ENCODE measurements around the gene MAGI2.
"Not testable (repeated sequence)": the region's sequence is repeated elsewhere in the genome, so short reads cannot be mapped to it uniquely, and the experiment has no call there.

Gene MAGI2

GRCh38 chr7:79035858-79036257 is 417.6 kb downstream of the MAGI2 start:
- ATAC-seq, result no peak
- TF ChIP-seq ZC3H10 (CRISPR knock-in tag; IDR thresholded peaks at IDR 0.05), result no peak
- no peak for TF ChIP-seq OSR1 (CRISPR knock-in tag; IDR thresholded peaks at IDR 0.05)
- TF ChIP-seq ISL1 (CRISPR knock-in tag; IDR thresholded peaks at IDR 0.05), result no peak
- TF ChIP-seq CSDC2 (CRISPR knock-in tag; IDR thresholded peaks at IDR 0.05), result no peak
- no peak for TF ChIP-seq SNAI2 (CRISPR knock-in tag; IDR thresholded peaks at IDR 0.05)
- no peak for TF ChIP-seq ESRRG (CRISPR knock-in tag; IDR thresholded peaks at IDR 0.05)

DNA sequence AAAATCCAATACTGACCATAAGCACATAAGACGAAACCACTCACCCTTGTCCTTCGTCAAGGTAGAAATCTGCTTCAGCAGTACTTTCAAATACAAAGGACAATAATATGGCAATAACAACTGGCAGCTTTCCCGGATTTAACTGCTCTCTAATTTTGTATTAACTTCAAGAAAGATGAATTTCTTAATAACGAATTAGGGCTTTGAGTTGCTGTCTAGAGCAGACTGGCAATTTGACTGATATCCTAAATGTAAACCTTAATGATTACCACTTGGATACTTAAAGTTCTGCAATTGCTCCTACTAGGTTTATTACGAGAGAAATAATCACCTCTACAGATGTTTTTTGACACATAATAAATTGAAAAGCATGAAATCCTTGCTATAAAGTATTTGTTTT is 418.7 kb downstream of the MAGI2 start:
- ATAC-seq, result no peak
- no peak for TF ChIP-seq PATZ1 (CRISPR knock-in tag; IDR thresholded peaks at IDR 0.05; ENCODE audit: borderline replicate concordance)
- no peak for TF ChIP-seq ZFP3 (CRISPR knock-in tag; IDR thresholded peaks at IDR 0.05)
- TF ChIP-seq ZFP30 (CRISPR knock-in tag; IDR thresholded peaks at IDR 0.05), result no peak
- no peak for TF ChIP-seq PPARA (CRISPR knock-in tag; IDR thresholded peaks at IDR 0.05; ENCODE audit: borderline replicate concordance)
- no peak for TF ChIP-seq ZNF70 (CRISPR knock-in tag; IDR thresholded peaks at IDR 0.05)
- TF ChIP-seq TCF4 (CRISPR knock-in tag; IDR thresholded peaks at IDR 0.05; ENCODE audit: borderline replicate concordance), result no peak
- no peak for TF ChIP-seq CREB5 (CRISPR knock-in tag; IDR thresholded peaks at IDR 0.05; ENCODE audit: low read depth)
- TF ChIP-seq ESRRG (CRISPR knock-in tag; IDR thresholded peaks at IDR 0.05), result no peak
- TF ChIP-seq RARB (CRISPR knock-in tag; IDR thresholded peaks at IDR 0.05), result no peak
- TF ChIP-seq ZNF8 (CRISPR knock-in tag; IDR thresholded peaks at IDR 0.05), result no peak
- no peak for TF ChIP-seq ARNTL (CRISPR knock-in tag; IDR thresholded peaks at IDR 0.05; ENCODE audit: borderline replicate concordance, low read depth)
- TF ChIP-seq TSHZ2 (CRISPR knock-in tag; IDR thresholded peaks at IDR 0.05), result no peak
- no peak for TF ChIP-seq BACH2 (CRISPR knock-in tag; IDR thresholded peaks at IDR 0.05; ENCODE audit: borderline replicate concordance)
- TF ChIP-seq ZC3H10 (CRISPR knock-in tag; IDR thresholded peaks at IDR 0.05), result no peak
- TF ChIP-seq POU6F1 (CRISPR knock-in tag; IDR thresholded peaks at IDR 0.05; ENCODE audit: borderline replicate concordance, low read depth), result no peak

GRCh38 chr7:79019711-79020110 is 433.8 kb downstream of the MAGI2 start:
- not testable (repeated sequence) for ATAC-seq

DNA sequence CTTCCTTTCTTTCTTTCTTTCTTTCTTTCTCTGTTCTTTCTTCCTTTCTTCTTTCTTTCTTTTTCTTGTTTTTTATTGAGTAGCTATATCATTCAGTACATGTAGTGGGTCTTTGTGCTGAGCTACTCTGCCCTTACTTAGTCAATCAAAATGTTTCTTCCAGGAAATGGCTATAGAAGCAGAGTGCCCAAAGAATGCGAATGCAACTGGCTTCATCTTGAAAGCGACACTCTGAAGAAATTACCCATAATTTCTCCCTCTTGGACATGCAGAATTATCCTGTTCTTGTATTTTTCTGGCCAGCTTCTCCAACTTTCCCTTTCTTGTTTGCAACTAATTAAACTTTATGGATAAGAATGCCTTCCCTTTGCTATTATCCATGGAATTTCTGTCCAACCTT is 441.5 kb downstream of the MAGI2 start:
- TF ChIP-seq, protein P1, sequence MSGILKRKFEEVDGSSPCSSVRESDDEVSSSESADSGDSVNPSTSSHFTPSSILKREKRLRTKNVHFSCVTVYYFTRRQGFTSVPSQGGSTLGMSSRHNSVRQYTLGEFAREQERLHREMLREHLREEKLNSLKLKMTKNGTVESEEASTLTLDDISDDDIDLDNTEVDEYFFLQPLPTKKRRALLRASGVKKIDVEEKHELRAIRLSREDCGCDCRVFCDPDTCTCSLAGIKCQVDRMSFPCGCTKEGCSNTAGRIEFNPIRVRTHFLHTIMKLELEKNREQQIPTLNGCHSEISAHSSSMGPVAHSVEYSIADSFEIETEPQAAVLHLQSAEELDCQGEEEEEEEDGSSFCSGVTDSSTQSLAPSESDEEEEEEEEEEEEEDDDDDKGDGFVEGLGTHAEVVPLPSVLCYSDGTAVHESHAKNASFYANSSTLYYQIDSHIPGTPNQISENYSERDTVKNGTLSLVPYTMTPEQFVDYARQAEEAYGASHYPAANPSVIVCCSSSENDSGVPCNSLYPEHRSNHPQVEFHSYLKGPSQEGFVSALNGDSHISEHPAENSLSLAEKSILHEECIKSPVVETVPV (CRISPR knock-in tag; IDR thresholded peaks at IDR 0.05), result no peak
- TF ChIP-seq BACH2 (CRISPR knock-in tag; IDR thresholded peaks at IDR 0.05; ENCODE audit: borderline replicate concordance) (no peak), PPARA (CRISPR knock-in tag; IDR thresholded peaks at IDR 0.05; ENCODE audit: borderline replicate concordance) (no peak), RARB (CRISPR knock-in tag; IDR thresholded peaks at IDR 0.05) (no peak), SNAI2 (CRISPR knock-in tag; IDR thresholded peaks at IDR 0.05) (no peak)
- no peak for ATAC-seq

All from SK-N-SH treated with all-trans-retinoic acid at 6 μM for 48 hours (cell line).